COLO668 (cell line): ENCODE measurements around the gene SH3GL3.

ENCODE experiments used
- DNase-seq: peaks from one replicate; lab custom pipeline; 2025; ENCODE audit not compliant: unreplicated experiment; lab: John Stamatoyannopoulos, UW

Gene SH3GL3

DNA sequence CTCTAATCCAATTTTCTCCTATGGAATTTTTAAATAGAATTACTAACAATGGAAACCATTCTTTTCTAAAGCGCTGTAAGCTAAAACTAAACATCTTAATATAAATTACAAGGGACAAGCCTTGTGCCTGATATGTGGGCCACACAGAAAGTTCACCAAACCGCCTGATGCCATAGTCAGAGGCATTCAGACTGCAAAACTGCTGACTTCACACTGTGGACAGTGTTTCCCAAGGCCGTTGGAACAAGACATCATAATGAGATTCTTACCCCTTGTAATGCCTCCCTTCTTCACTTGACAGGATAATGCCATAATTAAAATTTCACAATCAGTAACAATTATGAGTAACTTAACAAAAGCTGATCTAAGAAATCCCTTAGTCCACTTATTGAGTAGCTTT, 14.9 kb downstream of the SH3GL3 start:
- DNase-seq: no peak

DNA sequence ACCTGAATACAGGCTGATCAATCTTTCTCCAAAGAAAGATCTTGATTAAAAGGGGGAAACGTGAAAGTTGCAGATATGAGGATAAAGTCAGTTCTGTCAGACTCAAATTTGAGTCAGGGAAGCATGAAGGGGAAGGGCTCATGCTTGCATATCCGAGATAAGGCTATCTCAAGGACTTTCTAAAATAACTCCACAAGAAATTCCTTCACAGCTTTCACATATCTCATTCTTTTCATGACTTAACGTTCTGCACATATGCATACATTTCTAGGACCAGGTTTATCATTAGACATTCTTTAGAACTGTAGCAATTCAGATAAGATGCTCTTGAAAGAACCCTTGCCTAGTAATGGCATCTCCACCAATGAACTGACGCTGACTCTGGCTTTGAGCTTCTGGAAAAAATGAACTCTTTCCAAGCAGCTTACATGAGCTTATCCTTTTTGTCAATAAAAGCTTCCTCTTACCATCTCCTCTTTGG, 15.9 kb downstream of the SH3GL3 start:
- DNase-seq: no peak

DNA sequence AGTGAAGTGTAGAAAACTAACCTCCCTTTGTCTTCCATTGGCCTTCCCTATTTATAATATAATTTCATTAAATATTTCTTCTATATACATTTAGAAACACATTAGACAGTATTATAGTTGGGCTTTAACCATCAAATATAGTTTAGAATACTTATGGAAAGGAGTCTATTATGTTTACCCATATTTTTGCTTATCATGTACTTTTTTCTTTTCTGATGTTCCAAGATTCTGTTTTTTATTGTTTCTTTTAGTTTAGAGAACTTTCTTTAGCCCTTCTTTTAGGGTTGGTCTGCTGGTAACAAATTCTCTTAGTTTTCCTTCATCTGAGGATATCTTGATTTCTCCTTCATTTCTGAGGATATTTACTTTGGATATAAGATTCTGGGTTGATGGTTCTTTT, 23.7 kb downstream of the SH3GL3 start:
- no peak for DNase-seq

DNA sequence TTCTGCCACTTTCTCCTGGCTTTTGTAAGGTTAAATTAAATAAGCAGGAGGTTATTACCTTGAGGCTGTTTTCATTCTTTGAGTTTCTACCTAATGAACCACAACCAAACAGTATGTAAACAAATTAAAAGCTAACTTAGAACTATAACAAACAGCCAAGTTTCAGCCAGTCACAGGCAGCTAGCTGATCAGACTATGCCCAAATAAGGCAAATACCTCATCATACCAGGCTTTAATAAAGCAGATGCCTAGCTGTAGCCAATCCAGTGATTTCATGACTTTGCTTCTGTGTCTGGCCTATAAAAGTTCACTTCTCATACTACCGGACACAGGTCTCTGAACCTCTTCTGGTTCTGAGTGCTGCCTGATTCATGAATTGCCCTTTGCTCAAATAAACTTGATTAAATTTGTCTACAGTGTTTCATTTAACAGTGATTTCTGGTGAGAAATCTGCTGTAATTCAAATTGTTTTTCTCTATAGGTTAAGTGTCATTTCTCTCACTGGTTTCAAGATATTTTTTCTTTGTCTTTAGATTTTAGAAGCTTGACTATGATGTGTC, 24.2 kb downstream of the SH3GL3 start:
- no peak for DNase-seq

DNA sequence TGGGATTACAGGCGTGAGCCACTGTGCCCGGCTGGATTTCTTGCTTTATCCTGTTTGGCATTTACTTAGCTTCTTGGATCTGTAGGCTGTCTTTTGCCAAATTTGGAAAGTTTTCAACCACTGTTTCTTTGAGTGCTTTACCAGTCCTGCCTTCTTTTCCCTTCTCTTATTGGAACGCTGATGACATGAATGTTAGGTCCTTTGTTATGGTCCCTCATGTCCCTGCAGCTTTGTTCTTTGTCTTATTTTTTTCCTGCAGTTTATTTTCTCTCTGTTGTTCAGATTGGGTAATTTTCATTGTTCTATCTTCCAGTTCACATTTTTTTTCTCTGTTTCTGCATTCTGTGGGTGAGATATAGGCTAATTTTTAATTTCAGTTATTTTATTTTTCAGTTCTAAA, 25.0 kb downstream of the SH3GL3 start:
- no peak for DNase-seq

DNA sequence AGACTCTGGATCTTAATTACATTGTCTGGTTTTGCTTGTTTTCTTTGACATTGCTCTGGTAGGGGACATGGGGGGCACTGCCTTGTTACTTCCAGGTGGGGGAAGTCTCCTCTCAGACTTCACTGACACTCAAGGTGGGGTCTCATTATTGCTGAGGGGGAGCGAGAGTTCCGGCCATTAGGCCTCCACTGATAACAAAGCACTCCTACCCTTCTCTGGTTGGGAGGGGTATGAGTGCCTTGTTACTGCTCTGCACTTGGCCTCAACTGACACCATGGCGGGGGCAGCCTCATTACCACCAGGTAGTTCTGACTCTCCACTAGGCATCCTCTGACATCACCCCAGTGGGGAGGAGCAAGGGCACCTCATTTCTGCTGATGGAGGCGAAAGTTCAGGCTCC, 25.7 kb downstream of the SH3GL3 start:
- no peak for DNase-seq

DNA sequence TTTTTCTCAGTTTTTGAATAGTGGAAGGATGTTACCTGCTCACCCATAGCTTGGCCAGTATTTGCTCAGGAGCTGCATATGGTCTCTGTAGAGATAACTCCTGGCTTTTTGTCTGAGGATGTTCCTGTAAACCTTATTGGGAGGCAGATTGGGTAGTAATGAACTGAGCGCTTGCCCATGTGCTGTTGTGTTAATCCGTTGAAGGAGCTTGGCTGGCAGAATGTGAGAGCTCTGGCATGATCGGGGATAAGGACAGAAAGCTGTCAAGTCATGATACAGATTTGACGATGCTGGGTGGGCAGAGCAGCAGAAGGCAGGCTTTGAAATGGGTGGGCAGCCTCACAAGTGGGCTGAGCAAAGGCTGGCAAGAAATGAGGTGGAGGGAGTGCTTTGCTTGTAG, 27.4 kb downstream of the SH3GL3 start:
- DNase-seq: no peak

DNA sequence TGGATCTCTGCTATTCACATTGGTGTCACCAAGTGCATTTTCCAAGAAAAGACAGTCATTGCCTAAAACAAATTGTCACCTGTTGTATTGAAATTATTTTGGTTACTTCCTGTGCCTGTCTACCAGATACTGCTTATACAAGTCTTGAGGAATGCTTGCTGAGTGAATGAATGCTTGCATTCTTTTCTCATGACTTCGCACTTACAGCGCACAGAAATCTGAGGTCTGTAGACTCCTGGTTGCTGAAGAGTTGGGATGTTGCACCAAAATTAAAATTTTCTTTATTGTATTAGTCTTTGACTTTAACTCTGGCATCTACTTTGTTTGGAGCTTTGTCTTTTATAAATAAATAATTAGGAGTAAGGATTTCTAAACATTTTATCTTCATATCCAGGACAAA, 28.4 kb downstream of the SH3GL3 start:
- no peak for DNase-seq

DNA sequence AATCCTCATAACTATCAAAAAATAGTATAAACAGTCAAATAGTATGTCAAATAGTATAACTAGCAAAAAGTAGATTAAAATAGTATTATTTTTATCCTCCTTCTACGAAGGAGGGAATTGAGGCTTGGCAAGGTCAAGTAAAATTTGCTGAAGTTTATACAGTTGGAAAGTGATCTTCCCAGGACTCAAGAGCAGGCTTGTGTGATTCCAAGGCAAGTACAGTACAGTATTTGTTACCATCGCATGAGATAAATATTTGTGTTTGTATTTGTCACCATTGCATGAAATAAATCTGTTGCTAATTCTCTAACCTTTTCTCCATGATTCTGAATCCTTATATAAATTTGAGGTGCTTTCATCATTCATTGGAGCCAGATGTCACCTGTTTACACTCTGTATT, 28.9 kb downstream of the SH3GL3 start:
- no peak for DNase-seq

DNA sequence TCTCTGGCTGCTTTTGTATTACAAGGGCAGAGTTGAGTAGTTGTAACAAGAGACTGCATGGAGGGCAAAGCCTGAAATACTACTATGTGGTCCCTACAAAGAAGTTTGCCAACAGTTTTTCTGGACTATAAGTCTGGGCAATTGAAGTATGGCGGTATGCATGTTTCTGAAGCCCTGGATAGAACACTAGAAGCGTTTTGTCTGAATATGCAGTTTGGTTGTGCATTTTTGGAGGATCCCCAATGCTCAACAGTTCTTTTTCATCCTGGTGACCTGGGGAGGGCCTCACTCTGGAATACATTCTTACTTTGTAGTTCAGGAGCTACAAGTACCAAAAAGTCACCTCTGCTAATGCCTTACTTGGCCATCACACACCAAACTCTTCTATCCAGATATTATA, 29.6 kb downstream of the SH3GL3 start:
- no peak for DNase-seq

DNA sequence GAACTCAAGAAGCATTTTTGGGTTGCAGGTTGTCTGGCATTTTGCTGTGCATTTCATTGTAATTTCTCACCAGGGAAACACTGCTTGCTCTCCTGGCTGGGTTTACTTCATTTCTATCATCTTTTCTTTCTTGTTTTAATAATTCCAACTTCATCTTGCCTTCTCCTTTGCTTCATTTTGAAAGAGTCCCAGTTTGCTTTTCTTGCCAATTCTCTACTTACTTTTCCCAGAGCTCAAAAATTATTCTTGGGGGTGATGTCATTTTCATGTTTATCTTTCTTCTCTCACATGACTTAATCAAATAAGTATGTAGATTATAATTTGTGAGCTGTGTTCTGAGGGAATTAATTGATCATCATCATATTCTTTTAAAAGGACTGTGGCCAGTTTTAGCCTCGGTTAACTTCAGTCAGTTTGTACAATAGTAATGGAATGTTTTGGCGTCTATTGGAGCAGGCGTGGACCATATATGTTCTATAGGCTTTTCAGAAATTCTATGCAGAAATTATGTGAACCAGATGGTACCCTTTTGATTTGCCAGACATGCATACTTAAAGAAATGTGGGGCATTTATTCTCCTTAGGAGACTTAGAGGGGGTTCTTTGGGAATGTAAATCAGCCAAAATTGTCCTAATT, 30.1 kb downstream of the SH3GL3 start:
- DNase-seq: no peak

DNA sequence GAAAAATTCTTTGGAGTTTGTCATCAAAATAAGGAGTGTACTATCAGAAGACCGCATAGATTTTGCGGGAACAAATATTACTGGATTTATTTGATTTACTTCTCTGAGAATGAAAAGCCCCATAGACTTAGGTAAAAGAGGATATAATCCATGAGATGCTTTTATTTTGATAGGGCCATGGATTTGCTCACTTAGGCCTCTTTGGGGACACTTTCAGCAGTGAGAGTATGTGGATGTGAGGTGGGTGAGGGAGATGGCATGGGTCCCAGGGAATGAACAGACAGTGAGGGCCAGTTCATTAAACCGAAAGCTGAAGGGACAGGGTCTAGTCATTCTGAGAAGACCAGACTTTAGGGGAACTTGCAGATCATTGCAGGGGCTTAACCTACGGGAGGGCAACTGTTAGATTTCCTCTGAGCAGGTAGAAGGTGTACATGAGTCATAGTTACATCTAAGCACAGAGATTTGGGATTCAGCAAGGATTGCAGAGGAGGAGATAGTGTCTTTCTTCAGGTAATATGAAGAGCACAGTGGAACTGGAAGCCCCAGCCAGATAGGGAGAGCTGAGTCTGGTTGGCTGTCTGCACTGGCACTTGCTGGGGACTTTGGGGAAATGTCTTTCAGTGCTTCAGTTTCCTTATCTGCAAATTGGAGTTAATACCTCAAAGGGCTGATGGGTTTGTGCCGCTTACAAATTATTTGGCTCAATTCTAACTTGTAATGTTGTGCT, 30.8 kb downstream of the SH3GL3 start:
- DNase-seq: no peak

DNA sequence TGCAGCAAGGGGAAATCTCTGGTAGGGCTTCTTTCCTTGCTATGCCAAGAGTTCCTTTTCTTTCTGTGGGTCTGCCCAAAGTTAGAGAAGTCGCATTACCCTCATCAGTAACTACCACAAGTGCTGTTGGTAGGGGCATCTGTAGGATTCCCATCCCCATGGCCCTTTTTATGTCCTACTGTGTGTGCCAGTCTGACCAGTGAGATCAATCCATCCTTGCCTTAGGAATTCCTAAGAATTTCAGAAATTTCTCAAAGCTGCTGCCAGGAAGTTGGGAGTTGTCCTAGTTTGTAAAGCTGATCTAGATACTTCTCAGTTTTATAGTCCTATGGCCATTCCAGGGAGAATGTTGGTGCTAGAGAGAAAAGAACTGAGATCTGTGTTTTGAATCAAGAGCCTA, 36.5 kb downstream of the SH3GL3 start:
- no peak for DNase-seq

DNA sequence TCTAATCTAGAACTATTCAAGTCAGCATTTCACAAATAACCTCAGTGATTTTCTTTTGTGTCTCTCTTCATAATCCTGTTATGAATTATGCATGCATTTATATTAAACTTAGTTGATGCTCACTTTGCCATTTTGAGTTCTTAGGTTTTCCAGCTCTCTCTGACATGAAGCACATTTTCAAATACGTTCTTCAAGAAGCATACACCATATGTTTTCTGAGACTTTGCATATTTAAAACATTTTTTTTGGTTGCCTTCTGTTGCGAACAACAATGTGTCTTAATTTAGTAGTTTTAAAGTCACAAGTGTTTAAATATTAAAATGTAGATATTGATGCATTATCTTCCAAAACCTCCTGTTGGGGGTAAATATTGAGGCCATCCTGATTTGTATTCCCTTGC, 37.5 kb downstream of the SH3GL3 start:
- no peak for DNase-seq

DNA sequence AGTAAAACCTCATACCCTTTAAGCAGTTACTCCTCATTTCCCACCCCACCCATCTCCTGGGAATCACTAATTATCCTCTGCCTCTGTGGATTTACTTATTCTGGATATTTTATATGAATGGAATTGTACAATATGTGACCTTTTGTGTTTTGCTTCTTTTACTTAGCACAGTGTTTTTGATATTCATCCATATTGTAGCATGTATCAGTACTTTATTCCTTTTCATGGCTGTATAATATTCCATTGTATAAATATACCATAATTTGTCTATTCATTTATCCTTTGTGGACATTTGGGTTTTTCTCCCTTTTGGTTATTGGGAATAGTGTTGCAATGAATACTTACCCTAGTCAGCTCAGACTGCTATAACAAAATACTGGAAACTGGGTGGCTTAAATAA, 39.2 kb downstream of the SH3GL3 start:
- no peak for DNase-seq

DNA sequence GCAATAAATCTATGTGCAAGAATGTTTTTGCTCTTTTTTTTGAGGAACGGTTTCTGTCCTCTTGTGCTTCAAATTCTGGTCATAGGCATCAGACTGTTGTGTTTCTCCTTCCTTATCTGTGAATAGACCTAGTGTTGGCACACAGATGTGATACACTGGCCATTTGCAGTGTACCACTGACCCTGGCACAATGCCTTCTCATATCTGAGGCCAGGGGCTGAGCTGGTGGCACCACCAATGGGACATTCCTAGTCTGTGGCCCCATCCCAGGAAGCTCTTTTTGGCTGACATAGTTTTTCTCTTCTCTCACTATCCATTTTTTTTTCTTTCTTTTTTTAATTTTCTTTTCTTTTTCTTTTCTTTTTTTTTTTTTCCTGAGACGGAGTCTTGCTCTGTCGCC, 40.4 kb downstream of the SH3GL3 start:
- no peak for DNase-seq

DNA sequence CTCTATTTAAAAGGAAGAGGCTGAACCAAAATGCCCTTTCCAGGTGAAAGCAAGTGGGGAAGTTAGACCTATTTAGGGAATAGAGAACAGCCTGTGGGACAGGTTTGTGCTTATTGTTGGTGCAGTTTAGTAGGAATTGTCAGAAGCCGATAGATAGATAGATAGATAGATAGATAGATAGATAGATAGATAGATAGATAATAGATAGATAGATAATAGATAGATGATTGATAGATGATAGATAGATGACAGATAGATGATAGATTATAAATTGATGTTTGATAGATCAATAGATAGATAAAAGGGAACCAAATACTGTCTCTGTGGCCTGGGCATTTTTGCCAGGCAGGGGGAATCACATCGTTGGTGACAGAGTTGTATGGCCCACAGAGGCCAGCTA, 42.5 kb downstream of the SH3GL3 start:
- DNase-seq: no peak

DNA sequence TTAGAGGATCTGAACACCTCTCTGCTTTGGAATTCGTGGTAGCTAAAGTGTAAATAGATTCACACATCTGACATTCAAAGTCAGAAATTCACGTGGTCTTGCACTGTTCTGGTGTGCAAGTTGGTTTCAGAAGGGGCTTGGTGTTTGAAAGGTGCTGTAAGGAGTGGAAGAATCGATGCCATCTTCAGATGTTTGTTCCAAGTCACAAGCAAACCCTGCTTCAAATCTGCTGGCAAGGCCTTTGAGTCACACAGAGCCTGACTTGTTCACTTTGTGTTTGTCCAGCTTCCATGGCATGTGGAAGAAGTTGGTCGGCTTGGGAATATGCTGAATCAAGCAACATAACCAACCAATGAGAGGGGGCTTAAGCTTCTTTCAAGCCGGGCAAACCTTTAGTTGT, 44.3 kb downstream of the SH3GL3 start:
- no peak for DNase-seq

DNA sequence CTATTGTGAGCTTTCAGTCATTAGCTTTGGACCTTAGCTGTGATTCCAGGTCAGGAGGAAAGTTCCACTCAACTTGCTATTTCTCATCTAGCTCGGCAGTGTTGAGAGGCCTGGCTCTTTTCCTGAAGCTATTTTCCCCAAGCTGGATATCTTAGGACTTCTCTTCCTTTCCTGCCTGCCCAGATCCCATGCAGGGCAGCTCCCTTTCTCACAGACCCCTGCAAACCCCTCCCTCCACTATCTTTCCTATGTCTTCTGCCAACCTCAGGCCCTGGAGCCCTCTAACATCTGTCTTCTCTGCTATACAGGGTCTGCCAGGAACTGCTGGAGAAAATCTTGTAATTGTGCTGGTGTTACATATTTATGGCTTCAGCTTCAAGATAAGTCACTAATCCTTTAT, 49.6 kb downstream of the SH3GL3 start:
- DNase-seq: no peak

DNA sequence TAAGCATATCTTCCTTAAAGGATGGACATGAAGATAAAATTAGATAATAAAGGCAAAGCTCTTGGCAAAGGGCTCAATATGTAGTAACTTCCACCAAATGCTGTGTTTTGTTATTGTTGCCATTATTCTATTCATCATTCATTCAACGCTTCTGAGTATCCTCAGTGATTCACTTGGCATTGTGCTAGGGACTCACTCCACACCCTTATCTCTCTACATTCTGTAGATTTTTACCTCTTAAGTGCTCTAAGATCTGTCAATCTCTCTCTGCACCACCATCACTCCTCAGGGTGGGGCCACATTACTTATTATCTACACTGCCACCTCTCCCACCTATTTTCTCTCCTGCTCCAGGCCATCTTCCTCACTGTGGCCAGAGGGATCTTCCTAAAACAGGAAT, 51.2 kb downstream of the SH3GL3 start:
- no peak for DNase-seq

DNA sequence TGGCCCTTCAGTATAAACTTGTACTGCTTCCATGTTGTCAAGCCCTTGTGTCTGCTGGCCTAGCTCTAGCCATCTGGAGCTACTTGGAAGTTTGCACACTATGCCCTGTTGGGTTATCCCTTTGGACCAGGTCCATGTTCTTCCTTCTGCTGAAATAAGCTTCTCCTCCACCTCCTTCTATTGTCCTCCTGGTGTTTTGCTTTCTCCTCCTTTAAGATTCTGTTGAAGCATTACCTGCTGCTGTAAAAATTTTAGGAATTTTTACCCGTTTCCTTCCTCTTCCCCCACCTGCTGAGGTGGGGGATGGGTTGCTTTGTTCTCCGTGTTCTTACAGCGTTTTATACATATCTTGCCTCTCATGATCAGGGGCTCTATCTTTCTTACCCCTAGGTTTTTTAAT, 51.7 kb downstream of the SH3GL3 start:
- no peak for DNase-seq

DNA sequence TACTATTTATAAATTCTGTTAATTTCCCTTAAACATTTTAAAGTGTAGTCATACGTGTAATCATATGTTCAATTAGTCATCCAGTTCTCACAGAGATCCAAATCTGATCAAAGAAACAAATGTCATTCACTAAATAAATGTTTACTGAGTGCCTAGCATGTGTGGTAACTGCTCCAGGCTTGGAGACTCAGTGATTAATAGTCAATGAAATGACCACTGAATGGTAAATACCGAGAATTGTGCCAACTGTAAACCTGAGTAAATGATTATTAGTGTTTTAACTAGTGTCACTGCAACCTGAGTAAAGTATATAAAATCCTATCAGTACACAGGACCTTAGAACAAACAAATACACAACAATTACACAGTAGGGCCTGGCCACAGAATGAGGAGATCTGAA, 52.3 kb downstream of the SH3GL3 start:
- no peak for DNase-seq
